Endothelial cell of hepatic sinusoid (primary cell): Measurements from ENCODE around the gene SLC37A3.
"Not testable (repeated sequence)": the region's sequence is repeated elsewhere in the genome, so short reads cannot be mapped to it uniquely, and the experiment has no call there.

Experiments
- in situ Hi-C: cut with HindIII; loops from 2 replicates; pipeline ENCODE4 v1.10.0; 2017; ENCODE audit warnings: low sequenced_read_pairs

Gene SLC37A3

DNA sequence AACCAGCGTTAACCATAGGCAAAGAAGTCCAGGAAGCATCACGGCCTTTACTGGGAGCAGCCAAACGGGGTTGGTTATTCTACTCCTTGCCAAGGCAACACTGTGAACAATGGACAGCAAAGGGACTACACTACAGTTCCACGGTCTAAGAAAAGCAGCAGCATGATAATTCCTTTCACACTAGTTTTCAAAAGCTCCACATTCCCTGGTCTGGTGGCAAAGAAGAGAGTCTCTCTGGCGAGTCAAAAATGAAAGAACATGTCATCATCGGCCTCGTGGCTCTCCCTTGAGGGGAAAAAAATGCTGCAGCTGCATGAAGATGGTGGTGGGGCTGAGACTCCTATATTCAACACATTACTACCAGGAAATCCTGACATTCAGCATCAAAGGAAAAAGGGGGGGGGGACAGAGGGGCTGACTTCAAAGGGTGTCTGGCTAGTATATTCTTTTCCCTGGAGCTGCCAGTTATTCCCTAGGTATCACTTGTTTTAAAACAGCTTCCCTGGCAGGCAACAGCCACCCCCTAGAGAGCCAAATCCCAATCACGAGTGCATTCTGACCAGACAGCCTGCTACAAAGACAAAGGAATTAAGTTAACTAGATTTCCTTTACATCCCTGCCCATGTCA is 49.1 kb downstream of the SLC37A3 start:
- in situ Hi-C loops, result no loop called here

GRCh38 chr7:140348161-140348849 is 50.0 kb downstream of the SLC37A3 start:
- in situ Hi-C loops, result no loop called here

DNA sequence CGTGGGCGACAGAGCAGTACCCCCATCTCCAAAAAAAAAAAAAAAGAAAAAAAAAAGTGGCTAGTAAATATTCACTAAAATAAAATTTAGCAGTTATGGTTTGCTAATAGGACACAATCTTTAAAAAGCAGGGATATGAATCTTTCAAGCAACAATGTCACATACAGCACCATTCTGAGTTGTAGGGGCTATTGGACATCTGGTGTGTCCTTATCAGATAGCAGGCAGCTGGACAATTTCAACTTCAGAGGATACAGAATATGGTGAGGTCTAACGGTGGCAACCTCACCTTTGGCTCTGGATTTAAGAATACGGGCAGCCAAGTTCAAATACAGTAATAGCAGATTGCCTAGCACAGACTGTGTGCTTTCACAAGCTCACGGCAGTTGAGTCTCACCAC is 51.1 kb downstream of the SLC37A3 start:
- in situ Hi-C loops, result no loop called here

GRCh38 chr7:140345426-140345825 is 52.9 kb downstream of the SLC37A3 start:
- in situ Hi-C loops, result no loop called here

DNA sequence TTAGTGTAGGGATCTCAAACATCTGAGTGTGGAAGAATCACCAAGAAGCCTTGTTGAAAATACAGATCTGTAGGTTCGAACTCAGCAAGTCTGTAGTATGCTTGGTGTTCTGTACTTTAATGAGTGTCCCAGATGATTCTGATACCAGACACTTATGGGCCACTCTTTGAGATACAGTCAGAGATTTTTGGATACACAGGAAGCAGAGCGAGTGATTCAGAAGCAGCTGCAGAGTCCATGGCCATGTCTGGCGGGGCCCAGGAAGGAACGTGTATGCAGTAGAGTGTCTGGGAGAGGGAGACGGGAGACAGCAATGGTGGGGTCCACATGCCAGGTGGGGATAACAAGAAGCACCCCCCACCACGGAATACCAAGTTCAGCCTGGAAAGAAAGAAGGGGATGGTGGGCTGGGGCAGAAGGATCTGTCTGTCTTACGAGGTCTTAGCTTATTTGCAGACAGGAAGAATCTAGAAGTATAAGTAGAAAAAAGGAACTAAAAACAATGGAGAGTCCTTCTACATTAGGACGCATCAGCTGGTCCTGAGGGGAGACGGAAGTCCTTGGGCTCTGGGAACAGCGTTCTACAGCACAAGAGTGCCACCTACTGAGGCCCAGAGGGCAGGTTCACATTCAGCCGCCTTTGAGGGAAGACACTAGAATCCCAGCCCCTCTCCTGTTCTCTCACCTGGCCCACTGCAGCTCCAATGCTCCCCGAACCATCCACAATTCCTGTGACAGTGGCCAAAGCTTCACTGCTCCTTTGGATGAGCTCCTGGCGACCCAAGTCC is 55.4 kb downstream of the SLC37A3 start:
- in situ Hi-C loops, result no loop called here

- in situ Hi-C loops, result not testable (repeated sequence)
Observed at GRCh38 chr7:140338959-140339358, 59.4 kb downstream of the SLC37A3 start.

DNA sequence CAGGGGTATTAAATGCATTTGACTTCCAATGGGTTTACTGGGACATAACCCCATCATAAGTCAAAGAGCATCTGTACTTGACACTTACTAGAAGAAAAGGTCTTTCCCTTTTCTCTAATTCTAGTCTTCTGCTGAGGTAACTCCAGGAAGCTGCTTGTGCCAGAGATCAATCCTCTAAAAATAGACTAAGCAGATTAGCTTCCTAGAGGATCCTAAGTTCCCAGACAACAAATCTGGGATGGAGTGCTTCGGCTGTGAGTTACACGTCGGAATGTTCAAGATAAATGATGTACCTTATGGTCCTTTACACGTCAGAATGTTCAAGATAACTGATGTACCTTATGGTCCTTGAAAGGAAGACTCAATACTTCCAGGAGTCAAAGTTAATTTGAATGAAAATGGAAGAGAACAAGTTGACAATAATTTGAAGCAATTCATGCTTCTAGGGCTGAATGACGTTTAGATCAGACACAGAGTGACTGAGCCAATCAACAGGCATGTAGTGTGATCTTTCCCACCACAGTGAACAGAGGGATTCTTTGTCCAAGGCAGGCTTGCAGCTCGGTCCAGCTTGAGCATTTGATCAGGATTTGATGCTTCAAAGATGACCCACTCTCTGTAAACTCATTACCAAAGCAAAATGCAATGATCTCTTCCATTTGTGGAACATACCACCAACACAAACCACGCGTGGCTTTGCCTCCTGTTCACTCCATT is 63.8 kb downstream of the SLC37A3 start:
- in situ Hi-C loops, result no loop called here

DNA sequence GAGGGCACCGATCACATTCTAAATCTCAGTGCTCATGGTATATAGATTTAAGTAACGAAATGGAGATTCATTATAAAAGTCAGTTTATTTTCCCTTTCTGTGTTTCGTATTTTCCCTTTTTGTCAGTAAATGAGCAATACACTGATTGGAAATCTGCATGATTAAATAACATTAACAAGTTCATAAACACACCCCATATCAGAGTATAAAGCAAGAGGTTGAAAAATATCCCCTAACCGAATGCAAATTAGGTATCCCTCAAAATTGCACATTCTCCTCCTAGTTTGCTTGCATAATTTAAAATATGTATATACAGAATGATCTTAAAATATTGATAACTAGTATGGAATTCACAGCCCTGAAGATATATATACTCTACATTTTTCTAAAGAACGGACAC is 64.6 kb downstream of the SLC37A3 start:
- in situ Hi-C loops, result no loop called here

GRCh38 chr7:140333223-140333622 is 65.1 kb downstream of the SLC37A3 start:
- in situ Hi-C loops, result no loop called here

DNA sequence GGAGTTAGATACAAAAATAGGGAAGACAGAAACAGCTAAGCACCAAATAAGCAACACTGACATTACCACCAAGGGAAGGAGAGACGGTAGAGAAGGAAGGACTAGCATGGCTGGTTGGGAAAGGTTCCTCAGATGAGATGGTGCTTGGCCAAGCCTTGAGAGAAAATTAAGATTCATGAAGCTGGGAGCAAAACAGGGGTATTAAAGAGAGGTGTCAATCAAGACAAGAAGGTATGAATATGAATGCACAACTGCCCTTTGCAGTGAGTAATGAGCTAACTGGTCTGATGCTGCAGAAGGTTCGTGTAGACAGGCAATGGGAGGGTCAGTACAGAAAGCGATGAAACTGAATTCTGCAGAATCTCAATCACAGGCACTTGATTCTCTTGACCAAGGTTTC is 67.7 kb downstream of the SLC37A3 start:
- in situ Hi-C loops, result no loop called here

GRCh38 chr7:140330128-140330527 is 68.2 kb downstream of the SLC37A3 start:
- in situ Hi-C loops, result no loop called here

DNA sequence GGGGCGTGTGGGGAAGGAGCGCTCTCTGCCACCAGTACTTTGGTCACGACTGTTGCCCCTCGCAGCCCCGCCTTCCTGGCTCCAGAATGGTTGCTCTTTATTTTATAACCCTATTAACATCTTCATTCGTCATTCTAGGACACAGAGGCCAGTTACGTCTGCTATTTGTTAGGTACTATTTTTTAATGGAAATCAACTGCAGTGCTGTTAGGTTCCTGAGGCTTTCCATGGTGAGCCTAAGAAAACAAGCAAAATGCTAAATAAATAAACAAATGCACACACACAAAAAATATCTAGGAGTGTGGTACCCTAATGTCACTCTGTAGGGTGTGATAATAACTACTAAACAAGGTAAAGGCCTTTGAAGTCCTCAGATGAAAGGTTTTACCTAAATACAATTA is 71.1 kb downstream of the SLC37A3 start:
- in situ Hi-C loops, result no loop called here

GRCh38 chr7:140326116-140326928 is 72.0 kb downstream of the SLC37A3 start:
- in situ Hi-C loops, result no loop called here

- in situ Hi-C loops, result no loop called here
Observed at GRCh38 chr7:140325600-140325999, 72.7 kb downstream of the SLC37A3 start.

GRCh38 chr7:140324714-140325113 is 73.6 kb downstream of the SLC37A3 start:
- in situ Hi-C loops, result no loop called here

GRCh38 chr7:140322759-140323158 is 75.6 kb downstream of the SLC37A3 start:
- in situ Hi-C loops, result no loop called here

GRCh38 chr7:140320078-140320477 is 78.3 kb downstream of the SLC37A3 start:
- in situ Hi-C loops, result not testable (repeated sequence)

- in situ Hi-C loops, result no loop called here
Observed at GRCh38 chr7:140317999-140318398, 80.3 kb downstream of the SLC37A3 start.

- in situ Hi-C loops, result no loop called here
Observed at GRCh38 chr7:140317597-140317996, 80.7 kb downstream of the SLC37A3 start.

DNA sequence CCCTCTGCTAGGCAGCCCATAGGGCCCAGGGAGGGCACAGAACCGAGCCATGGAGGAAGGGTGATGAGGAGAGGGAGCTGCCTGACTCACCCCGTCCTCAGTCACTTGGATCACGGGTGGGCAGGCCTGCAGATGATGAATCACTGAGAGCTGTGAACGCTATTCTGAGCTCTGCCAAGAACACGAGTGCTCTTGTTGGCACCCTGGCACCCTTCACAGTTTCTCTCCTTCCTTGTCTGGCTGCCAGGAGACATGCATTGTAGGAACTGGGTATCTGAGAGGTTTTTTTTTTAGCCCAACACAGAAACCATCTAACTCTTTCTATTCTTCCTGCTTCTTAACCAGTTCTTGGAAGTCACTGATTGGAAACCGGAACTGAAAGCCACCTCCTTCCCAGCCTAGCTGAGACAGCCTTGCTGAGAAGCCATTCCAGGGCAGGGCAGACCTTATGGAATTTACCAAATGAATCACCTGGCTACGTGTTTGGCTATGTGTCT is 82.1 kb downstream of the SLC37A3 start:
- in situ Hi-C loops, result no loop called here
